Posterior cingulate gyrus (tissue), 11 donors: ENCODE results near the gene CGB8.
"Not testable (repeated sequence)": the region's sequence is repeated elsewhere in the genome, so short reads cannot be mapped to it uniquely, and the experiment has no call there.

Experiments used
- DNase-seq, 10 donors: peaks; one replicate each; pipeline versions ENCODE4 v3.0.0 to v3.0.0-alpha.2; 2020 to 2021; ENCODE audit warnings: mixed read lengths in 3 of 10
- intact Hi-C: fragments of 100-400 bp; cut with DNase I; formaldehyde crosslinking; loops from one replicate; pipeline ENCODE4 v1.15.1; 2023

The CGB8 gene

DNA sequence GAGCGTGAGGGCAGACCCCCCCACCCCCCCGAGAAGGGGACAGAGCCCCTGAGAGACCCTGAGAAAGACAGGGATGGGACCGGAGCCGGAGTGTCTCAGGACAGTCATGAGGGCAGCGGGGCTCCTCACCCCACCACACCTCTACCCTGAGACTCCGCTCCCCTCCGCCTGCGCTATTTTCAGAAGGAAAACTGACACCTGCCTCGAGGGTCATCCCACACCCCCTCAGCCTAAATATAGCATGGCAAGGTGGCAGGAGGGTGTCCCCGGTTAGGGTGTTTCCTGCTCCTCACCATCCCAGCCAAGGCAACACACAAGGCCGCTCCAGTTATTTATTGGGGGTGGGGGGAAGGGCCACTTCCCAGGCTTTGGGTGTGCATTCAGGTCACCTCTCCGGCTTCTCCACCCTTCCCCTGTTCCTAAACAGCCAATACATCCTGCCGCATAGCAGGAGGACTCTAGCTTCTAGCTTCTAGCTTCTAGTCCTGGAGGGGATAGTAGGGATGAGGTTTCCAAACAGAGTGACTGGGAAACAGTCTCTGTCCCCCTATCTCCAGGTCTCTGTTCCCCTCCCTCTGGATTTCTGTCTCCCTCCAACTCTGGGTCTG, 17.1 kb upstream of the CGB8 start:
- peak in 1 of 10 donors; percentile 26 for DNase-seq
- intact Hi-C loops, result no loop called here

DNA sequence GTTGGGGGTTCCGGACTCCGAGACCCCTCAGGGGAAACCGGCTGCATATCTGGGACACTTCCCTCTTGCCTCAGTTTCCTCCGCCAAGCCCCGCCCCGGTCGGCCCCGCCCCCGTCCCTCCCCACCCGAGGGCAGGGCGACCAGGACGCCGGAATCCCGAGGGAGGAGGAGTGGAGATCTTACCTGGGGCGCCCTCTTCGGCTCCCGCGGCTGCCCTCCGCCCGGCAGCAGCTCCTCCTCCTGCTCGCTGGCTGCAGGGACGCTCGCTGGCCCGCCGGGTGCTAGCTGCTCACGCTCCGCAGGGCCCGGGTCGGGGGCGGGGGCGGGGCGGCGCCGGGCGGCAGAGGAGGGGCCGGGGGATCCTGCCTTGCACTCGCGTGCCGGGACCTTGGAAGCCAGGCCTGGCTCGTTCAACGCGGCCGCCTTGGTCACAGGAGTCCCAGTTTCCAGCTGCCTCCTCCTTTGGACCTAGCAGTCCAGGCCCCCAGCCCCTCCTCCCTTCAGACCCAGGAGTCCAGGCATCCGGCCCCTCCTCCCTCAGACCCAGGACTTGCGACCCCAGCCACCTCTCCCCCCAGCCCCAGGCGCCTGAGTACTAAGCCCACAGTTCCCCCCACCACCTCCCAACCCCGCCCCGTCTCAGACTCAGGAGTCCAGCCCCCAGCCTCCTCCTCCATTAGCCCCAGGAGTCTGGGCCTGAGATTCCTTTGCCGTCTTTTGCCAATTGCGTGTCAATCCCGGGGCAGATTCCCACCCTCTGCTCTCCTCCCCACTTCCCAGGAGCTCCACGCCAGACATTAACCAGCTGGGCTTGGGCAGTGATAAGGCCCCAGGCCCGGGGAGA, 16.1 kb upstream of the CGB8 start, which contains the start of gene NTF4:
TSS of gene NTF4 (minus strand) at position 51 of the 844 bp plus-strand sequence. CDS start 2,821 bp downstream, outside the sequence.
- intact Hi-C loops, result no loop called here
- DNase-seq, result peak in 1 of 10 donors; percentile 59

DNA sequence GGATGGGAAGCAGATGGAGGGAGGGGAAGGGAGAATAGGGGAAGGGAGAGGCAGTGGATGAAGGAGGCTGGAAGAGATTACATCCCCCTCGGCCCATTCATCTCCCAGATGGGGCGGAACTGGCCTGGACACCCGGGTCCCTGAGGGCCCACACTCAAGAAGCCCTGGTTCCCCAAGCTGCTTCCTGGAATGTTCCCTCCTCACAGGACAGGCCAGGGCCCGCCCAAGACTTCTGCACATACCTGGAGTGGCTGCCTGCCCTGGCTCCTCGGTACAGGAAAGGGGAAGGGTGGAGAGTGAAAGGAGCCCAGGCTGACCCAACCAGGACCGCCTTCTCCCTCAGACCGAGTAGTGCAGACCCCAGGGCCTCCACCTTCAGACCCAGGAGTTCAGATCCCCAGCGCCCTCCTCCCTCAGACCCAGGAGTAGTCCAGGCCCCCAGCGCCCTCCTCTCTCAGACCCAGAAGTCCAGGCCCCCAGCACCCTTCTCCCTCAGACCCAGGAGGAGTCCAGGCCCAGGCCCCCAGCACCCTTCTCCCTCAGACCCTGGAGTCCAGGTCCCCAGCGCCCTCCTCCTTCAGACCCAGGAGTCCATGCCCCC, 15.2 kb upstream of the CGB8 start:
- intact Hi-C loops, result no loop called here
- peak in 1 of 10 donors; percentile 72 for DNase-seq

DNA sequence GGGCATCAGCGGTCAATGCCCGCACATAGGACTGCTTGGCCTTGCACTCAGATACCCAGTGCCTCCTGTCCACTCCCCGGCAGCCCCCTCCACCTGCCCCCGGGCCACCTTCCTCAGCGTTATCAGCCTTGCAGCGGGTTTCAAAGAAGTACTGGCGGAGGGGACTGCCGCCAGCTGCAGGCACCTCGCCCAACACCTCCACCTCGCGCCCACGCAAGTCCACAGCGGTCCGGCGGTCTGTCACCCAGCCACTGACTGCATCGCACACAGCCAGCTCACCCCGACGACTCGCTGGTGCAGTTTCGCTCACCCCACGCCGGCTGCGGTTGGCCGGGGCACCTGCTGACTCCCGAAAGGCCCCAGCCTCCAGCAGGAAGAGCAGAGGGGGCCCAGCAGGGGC, 12.5 kb upstream of the CGB8 start:
- peak in 1 of 10 donors; percentile 66 for DNase-seq
- intact Hi-C loops, result no loop called here

DNA sequence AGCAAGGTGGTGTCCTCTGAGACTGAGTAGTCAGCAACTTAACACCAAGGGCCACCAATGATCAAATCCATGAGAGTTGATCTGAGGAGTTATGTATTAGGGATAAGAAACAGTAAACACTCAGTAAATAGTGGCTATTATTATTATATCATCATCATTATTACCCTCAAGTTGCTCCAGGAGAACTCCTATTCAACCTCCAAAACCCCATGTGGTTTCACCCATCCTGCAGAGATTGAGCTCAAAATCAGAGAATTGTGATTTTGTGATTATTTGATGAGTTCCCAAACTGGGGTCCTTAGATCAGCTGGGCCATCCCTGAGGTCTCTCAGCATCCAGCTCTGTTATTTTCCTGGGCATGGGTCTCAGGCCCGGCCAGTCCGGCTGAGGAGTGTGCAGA, 12.1 kb upstream of the CGB8 start:
- intact Hi-C loops, result no loop called here
- no peak for DNase-seq

DNA sequence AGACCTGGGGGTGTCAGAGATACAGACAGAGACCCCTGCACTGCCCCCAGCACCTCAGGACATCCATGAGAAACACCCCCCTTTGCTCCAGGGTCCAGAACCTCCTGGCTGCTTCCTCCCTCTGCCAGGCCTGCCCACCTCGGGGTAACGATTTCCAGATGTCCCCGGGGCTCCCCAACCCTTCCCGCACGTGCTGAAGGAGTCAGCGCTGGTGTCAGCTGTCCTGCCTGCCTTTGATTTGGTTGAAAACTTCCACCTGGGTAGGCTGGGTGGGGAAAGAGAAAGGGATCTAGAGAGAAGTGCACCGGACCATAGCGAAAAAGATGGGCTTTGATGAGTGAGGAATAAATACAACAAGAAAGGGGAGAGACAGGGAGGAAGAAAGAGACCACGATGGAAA, 10.1 kb upstream of the CGB8 start:
- intact Hi-C loops, result no loop called here
- DNase-seq, result peak in 1 of 10 donors; percentile 22

DNA sequence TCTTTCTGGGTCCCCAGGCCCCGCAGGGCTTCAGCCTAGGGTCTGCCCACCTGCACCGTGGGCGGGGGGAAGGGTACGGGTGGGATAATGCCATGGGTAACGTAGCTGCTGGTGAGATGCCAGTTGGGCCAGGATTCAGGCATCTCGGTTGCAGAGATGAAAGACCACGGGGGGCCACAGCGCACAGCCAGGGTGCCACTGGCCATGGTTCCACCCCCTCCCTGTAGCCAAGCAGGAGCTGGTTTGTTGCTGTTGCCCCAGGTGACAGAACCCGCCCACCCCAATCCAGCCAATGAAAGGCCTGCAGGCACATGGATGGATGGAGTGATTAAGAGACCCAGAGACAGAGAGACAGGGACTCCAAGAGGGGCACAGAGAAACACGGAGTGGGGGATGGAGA, 9.7 kb upstream of the CGB8 start:
- intact Hi-C loops, result no loop called here

DNA sequence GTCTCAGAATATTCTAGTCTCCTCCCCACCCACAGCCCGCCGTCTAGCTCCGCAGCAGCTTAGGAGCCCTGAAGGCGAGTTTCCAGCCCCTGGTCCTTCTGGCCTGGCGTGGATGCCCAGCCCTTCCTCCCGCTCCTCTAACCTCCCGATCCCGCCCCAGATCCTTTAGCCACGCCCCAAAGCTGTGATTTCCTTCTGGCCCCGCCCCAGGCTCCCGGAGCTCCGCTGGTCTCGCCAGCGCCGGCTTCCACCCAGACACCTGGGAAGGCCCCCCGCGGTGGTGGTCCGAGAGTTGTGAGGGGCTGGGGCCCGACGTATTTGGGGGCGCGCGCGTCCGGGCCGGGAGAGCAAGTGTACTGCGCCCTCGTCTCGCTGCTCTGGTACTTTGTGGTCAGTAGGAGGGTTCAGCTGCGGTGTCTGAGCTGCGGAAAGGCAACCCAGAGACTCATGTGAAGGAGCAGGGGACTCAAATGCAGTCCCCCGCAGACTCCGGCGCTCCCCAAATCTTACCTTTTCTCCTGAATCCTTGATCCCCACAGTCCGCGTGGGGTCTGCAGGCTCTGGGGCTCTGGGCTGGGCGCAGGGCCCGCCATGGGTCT, 8.8 kb upstream of the CGB8 start, which contains the start of gene CGB7:
TSS of gene CGB7 (minus strand) at position 114 of the 599 bp plus-strand sequence. CDS start 2,374 bp downstream, outside the sequence.
- intact Hi-C loops, result no loop called here
- peak in 5 of 10 donors; percentile 8 to 87 (median 24) for DNase-seq

More for the DNA sequence above, 9.7 kb upstream of the CGB8 start:
- peak in 2 of 10 donors; percentile 21 to 63 for DNase-seq

DNA sequence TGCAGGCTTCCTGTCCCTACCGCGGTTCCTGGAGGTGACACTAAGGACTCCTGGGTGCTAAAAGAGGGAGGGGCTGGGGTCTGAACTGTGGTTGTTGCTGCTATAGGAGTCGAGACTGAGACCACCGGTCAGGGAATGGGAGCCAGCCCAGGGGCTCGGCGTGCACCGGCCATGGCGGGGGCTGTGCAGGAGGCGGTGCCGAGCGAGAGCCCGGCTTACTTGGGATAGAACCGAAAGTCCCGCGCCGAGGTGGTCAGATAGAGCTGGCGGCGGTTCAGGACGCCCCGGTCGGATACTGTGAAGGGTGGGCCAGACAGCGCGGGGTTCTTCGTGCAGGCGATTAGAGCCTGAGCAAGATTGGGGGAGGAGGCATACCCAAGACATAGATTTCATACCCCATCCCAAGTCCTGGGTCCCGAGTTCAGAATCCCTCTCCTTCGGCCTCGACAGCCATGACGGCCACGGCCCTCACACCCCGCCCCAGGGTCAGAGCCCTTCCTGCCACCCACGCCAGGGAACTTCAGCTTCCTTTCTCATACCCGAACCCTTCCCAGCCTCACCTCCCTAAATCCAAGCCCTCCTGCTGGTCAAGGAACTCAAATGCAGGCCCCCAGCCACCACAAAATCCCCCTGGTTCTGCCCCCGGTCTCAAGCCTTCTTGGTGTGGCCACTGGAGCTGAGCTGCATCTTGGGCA, 8.1 kb upstream of the CGB8 start:
- intact Hi-C loops, result not testable (repeated sequence)

DNA sequence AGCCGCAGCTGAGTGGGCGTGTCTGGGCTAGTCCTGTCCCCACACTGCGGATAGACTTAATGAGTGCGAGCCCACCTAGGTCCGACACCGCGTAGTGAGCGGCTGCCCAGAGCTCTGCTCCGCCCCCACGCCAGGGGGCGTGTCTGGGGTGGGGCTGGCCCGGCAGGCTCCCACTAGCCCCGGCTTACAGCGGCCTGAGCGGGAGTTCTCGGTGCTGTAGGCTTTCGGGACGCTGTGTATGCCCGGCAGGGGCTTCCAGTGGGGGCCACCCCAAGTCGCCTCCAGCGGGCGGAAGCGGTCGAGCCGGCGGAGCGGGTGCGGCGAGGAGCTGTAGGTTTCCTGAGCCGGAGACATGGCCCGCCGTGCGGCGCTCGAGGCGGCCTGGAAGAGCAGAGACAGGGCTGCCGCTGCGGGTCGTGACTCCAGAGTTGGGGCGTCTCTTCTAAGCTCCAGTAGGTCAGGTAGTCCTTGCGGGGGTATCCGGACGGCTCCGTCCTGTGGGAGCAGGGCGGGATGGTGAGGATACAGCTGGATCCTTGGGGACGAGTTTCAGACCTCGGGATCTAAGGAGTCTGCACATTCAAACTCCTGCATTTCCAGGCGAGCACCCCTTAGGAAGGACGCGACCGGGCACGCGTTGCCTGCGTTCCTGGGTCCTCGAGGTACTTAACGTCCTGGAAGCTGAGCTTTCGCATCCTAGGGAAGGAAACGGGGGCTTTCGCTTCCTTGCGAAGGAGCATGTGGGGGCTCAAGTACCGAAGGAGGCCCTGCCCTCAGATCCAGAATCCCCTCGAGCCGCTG, 7.4 kb upstream of the CGB8 start:
- intact Hi-C loops, result no loop called here
- DNase-seq, result peak in 6 of 10 donors; percentile 10 to 88 (median 52)

More for the DNA sequence above, 8.1 kb upstream of the CGB8 start:
- peak in 2 of 10 donors; percentile 60 to 67 for DNase-seq

DNA sequence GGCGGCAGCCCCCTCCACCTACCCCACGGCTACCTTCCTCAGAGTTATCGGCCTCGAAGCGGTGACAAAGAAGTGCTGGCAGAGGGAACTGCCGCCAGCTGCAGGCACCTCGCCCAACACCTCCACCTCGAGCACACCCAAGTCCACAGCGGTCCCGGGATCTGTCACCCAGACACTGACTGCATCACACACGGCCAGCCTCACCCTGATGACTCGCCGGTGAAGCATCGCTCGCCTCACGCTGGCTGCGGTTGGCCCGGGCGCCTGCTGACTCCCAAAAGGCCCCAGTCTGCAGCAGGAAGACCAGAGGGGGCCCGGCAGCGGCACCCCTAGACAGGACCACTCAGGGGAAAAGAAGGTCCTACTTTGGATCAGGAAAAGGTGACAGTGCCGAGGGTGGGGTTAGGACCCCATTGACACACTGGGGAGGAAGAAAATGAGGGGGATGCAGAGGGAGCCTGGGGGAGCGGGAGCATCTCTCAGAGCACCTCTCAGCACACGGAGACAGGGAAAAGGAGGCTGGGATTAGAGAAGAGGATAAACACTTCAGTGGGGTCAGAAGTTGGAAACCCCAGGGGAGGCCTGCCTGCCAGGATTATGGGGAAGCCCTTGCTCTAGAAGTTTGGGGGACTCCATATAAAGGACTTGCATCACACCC, 1.6 kb upstream of the CGB8 start:
- peak in 2 of 10 donors; percentile 68 to 80 for DNase-seq
- intact Hi-C loops, result not testable (repeated sequence)

DNA sequence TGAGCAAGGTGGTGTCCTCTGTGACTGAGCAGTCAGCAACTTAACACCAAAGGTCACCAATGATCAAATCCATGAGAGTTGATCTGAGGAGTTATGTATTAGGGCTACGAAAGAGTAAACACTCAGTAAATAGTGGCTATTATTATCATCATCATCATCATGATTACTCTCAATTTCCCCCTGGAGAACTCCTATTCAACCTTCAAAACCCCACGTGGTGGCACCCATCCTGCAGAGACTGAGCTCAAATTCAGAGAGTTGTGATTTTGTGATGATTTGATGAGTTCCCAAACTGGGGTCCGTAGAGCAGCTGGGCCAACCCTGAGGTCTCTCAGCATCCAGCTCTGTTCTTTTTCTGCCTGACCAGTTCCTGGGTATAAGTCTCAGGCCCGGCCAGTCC, 923 bp upstream of the CGB8 start:
- DNase-seq, intact Hi-C loops: not testable (repeated sequence)

DNA sequence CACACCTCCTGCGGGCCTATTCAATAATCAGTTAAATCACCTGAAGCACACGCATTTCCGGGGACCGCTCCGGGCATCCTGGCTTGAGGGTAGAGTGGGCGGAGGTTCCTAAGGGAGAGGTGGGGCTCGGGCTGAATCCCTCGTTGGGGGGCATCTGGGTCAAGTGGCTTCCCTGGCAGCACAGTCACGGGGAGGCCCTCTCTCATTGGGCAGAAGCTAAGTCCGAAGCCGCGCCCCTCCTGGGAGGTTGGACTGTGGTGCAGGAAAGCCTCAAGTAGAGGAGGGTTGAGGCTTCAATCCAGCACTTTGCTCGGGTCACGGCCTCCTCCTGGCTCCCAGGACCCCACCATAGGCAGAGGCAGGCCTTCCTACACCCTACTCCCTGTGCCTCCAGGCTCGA, 5.4 kb downstream of the CGB8 start, which contains the start of gene CGB5:
TSS of gene CGB5 (plus strand) at position 301 of the 400 bp plus-strand sequence. CDS start 362 bp downstream, outside the sequence.
- intact Hi-C loops, result not testable (repeated sequence)

DNA sequence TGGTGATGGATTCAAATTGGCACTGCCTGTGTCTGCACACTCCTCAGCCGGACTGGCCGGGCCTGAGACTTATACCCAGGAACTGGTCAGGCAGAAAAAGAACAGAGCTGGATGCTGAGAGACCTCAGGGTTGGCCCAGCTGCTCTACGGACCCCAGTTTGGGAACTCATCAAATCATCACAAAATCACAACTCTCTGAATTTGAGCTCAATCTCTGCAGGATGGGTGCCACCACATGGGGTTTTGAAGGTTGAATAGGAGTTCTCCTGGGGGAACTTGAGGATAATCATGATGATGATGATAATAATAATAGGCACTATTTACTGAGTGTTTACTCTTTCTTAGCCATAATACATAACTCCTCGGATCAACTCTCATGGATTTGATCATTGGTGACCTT, 6.2 kb downstream of the CGB8 start:
- DNase-seq, intact Hi-C loops: not testable (repeated sequence)

More for the DNA sequence above, 5.4 kb downstream of the CGB8 start, which contains the start of gene CGB5:
- peak in 2 of 10 donors; percentile 53 to 77 for DNase-seq

DNA sequence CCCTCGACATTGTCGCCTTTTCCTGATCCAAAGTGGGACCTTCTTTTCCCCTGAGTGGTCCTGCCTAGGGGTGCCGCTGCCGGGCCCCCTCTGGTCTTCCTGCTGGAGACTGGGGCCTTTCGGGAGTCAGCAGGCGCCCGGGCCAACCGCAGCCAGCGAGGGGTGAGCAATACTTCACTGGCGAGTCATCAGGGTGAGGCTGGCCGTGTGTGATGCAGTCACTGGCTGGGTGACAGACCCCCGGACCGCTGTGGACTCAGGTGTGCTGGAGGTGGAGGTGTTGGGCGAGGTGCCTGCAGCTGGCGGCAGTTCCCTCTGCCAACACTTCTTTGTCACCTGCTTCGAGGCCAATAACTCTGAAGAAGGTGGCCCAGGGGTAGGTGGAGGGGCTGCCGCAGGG, 6.7 kb downstream of the CGB8 start:
- DNase-seq, result peak in 2 of 10 donors; percentile 63 to 83
- intact Hi-C loops, result no loop called here

DNA sequence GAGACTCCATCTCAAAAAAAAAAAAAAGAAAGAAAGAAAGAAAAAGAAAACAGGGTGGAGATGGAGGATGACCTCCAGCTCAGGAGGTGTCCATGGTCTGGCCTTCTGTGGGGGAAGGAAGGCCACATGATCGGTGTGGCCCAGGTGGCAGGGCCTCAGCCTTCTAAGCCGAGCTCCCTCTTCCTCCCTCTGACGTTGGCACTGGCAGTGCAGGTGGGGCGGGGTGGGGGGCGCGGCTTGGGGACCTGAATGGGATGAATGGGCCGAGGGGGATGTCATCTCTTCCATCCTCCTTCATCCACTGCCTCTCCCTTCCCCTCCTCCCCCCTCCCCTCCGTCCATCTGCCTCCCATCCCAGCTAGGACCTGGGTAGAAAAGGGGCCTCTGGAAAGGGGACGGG, 9.2 kb downstream of the CGB8 start:
- intact Hi-C loops, result not testable (repeated sequence)

DNA sequence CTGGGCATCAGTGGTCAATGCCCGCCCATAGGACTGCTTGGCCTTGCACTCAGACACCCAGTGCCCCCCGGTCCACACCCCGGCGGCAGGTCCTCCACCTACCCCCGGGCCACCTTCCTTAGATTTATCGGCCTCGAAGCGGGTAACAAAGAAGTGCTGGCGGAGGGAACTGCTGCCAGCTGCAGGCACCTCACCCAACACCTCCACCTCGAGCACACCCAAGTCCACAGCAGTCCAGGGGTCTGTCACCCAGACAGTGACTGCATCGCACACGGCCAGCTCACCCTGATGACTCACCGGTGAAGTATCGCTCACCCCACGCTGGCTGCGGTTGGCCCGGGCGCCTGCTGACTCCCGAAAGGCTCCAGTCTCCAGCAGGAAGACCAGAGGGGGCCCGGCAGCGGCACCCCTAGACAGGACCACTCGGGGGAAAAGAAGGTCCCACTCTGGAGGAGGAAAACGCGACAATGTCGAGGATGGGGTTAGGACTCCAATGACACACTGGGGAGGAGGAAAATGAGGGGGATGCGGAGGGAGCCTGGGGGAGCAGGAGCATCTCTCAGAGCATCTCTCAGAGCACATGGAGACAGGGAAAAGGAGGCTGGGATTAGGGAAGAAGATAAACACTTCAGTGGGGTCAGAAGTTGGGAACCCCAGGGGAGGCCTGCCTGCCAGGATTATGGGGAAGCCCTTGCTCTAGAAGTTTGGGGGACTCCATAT, 10.2 kb downstream of the CGB8 start:
- peak in 2 of 10 donors; percentile 44 to 72 for DNase-seq
- intact Hi-C loops, result not testable (repeated sequence)

More for the DNA sequence above, 9.2 kb downstream of the CGB8 start:
- DNase-seq, result peak in 2 of 10 donors; percentile 55 to 61

DNA sequence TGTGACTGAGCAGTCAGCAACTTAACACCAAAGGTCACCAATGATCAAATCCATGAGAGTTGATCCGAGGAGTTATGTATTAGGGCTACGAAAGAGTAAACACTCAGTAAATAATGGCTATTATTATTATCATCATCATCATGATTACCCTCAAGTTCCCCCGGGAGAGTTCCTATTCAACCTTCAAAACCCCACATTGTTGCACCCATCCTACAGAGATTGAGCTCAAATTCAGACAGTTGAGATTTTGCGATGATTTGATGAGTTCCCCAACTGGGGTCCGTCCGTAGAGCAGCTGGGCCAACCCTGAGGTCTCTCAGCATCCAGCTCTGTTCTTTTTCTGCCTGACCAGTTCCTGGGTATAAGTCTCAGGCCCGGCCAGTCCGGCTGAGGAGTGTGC, 10.8 kb downstream of the CGB8 start:
- DNase-seq, intact Hi-C loops: not testable (repeated sequence)
